Measurements from ENCODE around the gene SYNGR4. TPM values are rescaled to one million over a fixed set of nuclear protein-coding genes. Genes with fewer than 3 reads are reported as not detected.

Gene SYNGR4
- total and polyA plus RNA-seq, 2 donors (not counting 1 experiment from before 2014, with no cell fraction given), result not detected

GRCh38 chr19:48367855-48368254, 3.7 kb downstream of the SYNGR4 start:
- H3K27me3 ChIP-seq (replicated peaks in 1 of 4; ENCODE audit: control extremely low read depth in 1 of 4, control insufficient read depth in 3 of 4, insufficient read depth in 4 of 4, low read length in 3 of 4), result no peaks in the 10 kb centered on the region
- ChIA-PET POLR2A (no interaction called here), CTCF (interaction anchor here (1.8 kb wide), 1 partner anchor 23 kb away, joined by 6 read pairs; the partner anchor contains the start of gene KDELR1)
- Mint-ChIP-seq H3K4me3 (no peak overlapping the region), H3K27ac (no peak overlapping the region), H3K9me3 (ENCODE audit: insufficient read depth) (no peaks in the 10 kb centered on the region), H3K4me1 (peaks cover 13% of the 10 kb centered on the region), H3K27me3 (no peaks in the 10 kb centered on the region)
- 96% methylated on average over 3 of the region's 5 CpGs for WGBS (ENCODE audit: insufficient coverage)
- H3K27ac ChIP-seq (ENCODE audit: low read length in 2 of 2), result no peak overlapping the region
- H2AFZ ChIP-seq (ENCODE audit: insufficient read depth, low read depth, low read length, poor library complexity, severe bottlenecking), result no peak overlapping the region
- no peaks in the 10 kb centered on the region for H4K20me1 ChIP-seq (ENCODE audit: control insufficient read depth, insufficient read depth, low read length, poor library complexity, severe bottlenecking)
- H3K4me1 ChIP-seq (ENCODE audit: control insufficient read depth in 2 of 2, insufficient read depth in 2 of 2, low read length in 2 of 2), result peaks cover 5 to 17% of the 10 kb centered on the region in 2 donors
- ATAC-seq (ENCODE audit: low read depth) (no peak), DNase-seq (no peak)
- H3K36me3 ChIP-seq (replicated peaks in 1 of 2; ENCODE audit: control extremely low read depth in 1 of 2, control insufficient read depth in 1 of 2, extremely low read depth in 1 of 2, insufficient read depth in 2 of 2, low read length in 1 of 2), result no peaks in the 10 kb centered on the region
- H3K9me3 ChIP-seq (ENCODE audit: control extremely low read depth in 1 of 3, control insufficient read depth in 2 of 3, insufficient read depth in 1 of 3, low read length in 2 of 3), result no peaks in the 10 kb centered on the region
- no peaks in the 10 kb centered on the region for H3K79me2 ChIP-seq (ENCODE audit: control insufficient read depth, insufficient read depth, low read length)
- no peak overlapping the region for H3K4me2 ChIP-seq (replicated peaks; ENCODE audit: low read depth, low read length, poor library complexity, severe bottlenecking)
- no peak for TF ChIP-seq CTCF (IDR thresholded peaks at IDR 0.05)
- no peak for TF ChIP-seq EZH2 (IDR thresholded peaks at IDR 0.05; ENCODE audit: borderline replicate concordance, insufficient read depth, low read depth, low read length, poor library complexity, severe bottlenecking)
- intact Hi-C loops (cut with micrococcal nuclease), result no loop called here
- H3K9ac ChIP-seq (ENCODE audit: low read length), result no peak overlapping the region
- no peak overlapping the region for H3K4me3 ChIP-seq (ENCODE audit: control extremely low read depth in 1 of 5, extremely low read depth in 1 of 5, insufficient read depth in 1 of 5, low read depth in 2 of 5, low read length in 4 of 5)

GRCh38 chr19:48368936-48369335, 4.8 kb downstream of the SYNGR4 start:
- intact Hi-C loops (cut with micrococcal nuclease), result no loop called here
- 100% methylated on average over 2 of the region's 14 CpGs for WGBS (ENCODE audit: insufficient coverage)
- Histone ChIP-seq H4K20me1 (ENCODE audit: control insufficient read depth, insufficient read depth, low read length, poor library complexity, severe bottlenecking) (no peaks in the 10 kb centered on the region), H3K4me2 (replicated peaks; ENCODE audit: low read depth, low read length, poor library complexity, severe bottlenecking) (no peak overlapping the region), H3K4me3 (ENCODE audit: control extremely low read depth in 1 of 5, extremely low read depth in 1 of 5, insufficient read depth in 1 of 5, low read depth in 2 of 5, low read length in 4 of 5) (no peak overlapping the region), H3K79me2 (ENCODE audit: control insufficient read depth, insufficient read depth, low read length) (no peaks in the 10 kb centered on the region), H3K4me1 (ENCODE audit: control insufficient read depth in 2 of 2, insufficient read depth in 2 of 2, low read length in 2 of 2) (peaks cover 5 to 8% of the 10 kb centered on the region in 2 donors), H3K27me3 (replicated peaks in 1 of 4; ENCODE audit: control extremely low read depth in 1 of 4, control insufficient read depth in 3 of 4, insufficient read depth in 4 of 4, low read length in 3 of 4) (no peaks in the 10 kb centered on the region), H3K36me3 (replicated peaks in 1 of 2; ENCODE audit: control extremely low read depth in 1 of 2, control insufficient read depth in 1 of 2, extremely low read depth in 1 of 2, insufficient read depth in 2 of 2, low read length in 1 of 2) (no peaks in the 10 kb centered on the region), H3K9ac (ENCODE audit: low read length) (no peak overlapping the region), H3K9me3 (ENCODE audit: control extremely low read depth in 1 of 3, control insufficient read depth in 2 of 3, insufficient read depth in 1 of 3, low read length in 2 of 3) (no peaks in the 10 kb centered on the region), H2AFZ (ENCODE audit: insufficient read depth, low read depth, low read length, poor library complexity, severe bottlenecking) (no peak overlapping the region), H3K27ac (ENCODE audit: low read length in 2 of 2) (no peak overlapping the region)
- POLR2A ChIA-PET, result no interaction called here
- Mint-ChIP-seq H3K27ac (no peak overlapping the region), H3K9me3 (ENCODE audit: insufficient read depth) (no peaks in the 10 kb centered on the region), H3K27me3 (peaks cover 4% of the 10 kb centered on the region), H3K4me3 (no peak overlapping the region), H3K4me1 (peaks cover 10% of the 10 kb centered on the region)
- CTCF ChIA-PET, result interaction anchor here (1.8 kb wide), 1 partner anchor 22 kb away, joined by 6 read pairs; the partner anchor contains the start of gene KDELR1
- ATAC-seq (ENCODE audit: low read depth), result no peak
- no peak for DNase-seq
- no peak for TF ChIP-seq CTCF (IDR thresholded peaks at IDR 0.05)
- no peak for TF ChIP-seq EZH2 (IDR thresholded peaks at IDR 0.05; ENCODE audit: borderline replicate concordance, insufficient read depth, low read depth, low read length, poor library complexity, severe bottlenecking)
